ENCODE measurements around the gene KDM4B.
"Not testable (repeated sequence)": the region's sequence is repeated elsewhere in the genome, so short reads cannot be mapped to it uniquely, and the experiment has no call there.

The KDM4B gene

GRCh38 chr19:5193192-5193591 is 224.3 kb downstream of the KDM4B start:
- no peak for DNase-seq (ENCODE audit: low read depth in 1 of 2, low spot score in 1 of 2)

- no peak for DNase-seq (ENCODE audit: low read depth in 1 of 2, low spot score in 1 of 2)
Observed at GRCh38 chr19:5194641-5195040, 225.7 kb downstream of the KDM4B start.

GRCh38 chr19:5195587-5195986 is 226.7 kb downstream of the KDM4B start:
- DNase-seq (ENCODE audit: low read depth in 1 of 2, low spot score in 1 of 2), result not testable (repeated sequence)

GRCh38 chr19:5196832-5197231 is 227.9 kb downstream of the KDM4B start:
- no peak for DNase-seq (ENCODE audit: low read depth in 1 of 2, low spot score in 1 of 2)

GRCh38 chr19:5200844-5201243 is 231.9 kb downstream of the KDM4B start:
- no peak for DNase-seq (ENCODE audit: low read depth in 1 of 2, low spot score in 1 of 2)

GRCh38 chr19:5202553-5202952 is 233.6 kb downstream of the KDM4B start:
- no peak for DNase-seq (ENCODE audit: low read depth in 1 of 2, low spot score in 1 of 2)

All from activated T-helper 1 cell treated with anti-CD3 and anti-CD28 coated beads, Interleukin-2, amount 50 U/mL, for 16 hours (primary cell).